ENCODE results near the gene EEF2K.

GRCh38 chr16:22323173-22323958, 117.3 kb downstream of the EEF2K start:
- TF ChIP-seq CTCF (IDR thresholded peaks at IDR 0.05) (no peak), POLR2A (IDR thresholded peaks at IDR 0.05) (no peak)

All from adrenal gland (tissue), 5 donors.